ENCODE data around the gene LATS2. TPM values are rescaled to one million over a fixed set of nuclear protein-coding genes. Genes with fewer than 3 reads are reported as not detected.

Gene LATS2
- total RNA-seq, 4 donors from 2014 or later: 3.7 to 9.9 (median 6.5) TPM

DNA sequence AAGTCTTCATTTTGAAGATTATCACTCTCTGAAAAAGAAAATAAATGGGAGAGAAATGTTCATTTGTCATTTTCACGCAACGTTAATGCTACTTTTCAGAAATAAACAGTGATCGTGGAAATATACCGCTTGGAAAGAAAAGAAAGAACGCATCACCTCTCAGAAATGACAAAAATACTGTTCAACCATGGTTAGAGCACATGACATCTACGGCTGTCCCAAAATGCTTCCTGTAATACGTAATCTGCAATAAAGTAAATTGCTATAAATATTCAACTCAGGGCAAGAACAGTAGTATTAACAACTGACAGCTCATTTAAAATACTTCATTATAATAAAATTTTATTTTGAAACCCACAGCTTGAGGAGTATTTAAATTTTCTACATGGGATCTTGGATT is 15.2 kb downstream of the LATS2 start:
- Histone ChIP-seq H3K36me3 (no peaks in the 10 kb centered on the region), H3K9me3 (no peaks in the 10 kb centered on the region), H3K27me3 (no peaks in the 10 kb centered on the region), H3K27ac (no peak overlapping the region), H3K4me1 (peaks cover 0 to 7% (median 0%) of the 10 kb centered on the region in 4 donors), H3K4me3 (no peak overlapping the region)
- TF ChIP-seq, protein P1, sequence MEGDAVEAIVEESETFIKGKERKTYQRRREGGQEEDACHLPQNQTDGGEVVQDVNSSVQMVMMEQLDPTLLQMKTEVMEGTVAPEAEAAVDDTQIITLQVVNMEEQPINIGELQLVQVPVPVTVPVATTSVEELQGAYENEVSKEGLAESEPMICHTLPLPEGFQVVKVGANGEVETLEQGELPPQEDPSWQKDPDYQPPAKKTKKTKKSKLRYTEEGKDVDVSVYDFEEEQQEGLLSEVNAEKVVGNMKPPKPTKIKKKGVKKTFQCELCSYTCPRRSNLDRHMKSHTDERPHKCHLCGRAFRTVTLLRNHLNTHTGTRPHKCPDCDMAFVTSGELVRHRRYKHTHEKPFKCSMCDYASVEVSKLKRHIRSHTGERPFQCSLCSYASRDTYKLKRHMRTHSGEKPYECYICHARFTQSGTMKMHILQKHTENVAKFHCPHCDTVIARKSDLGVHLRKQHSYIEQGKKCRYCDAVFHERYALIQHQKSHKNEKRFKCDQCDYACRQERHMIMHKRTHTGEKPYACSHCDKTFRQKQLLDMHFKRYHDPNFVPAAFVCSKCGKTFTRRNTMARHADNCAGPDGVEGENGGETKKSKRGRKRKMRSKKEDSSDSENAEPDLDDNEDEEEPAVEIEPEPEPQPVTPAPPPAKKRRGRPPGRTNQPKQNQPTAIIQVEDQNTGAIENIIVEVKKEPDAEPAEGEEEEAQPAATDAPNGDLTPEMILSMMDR (IDR thresholded peaks at IDR 0.05): no peak
- no peak for TF ChIP-seq POLR2A (IDR thresholded peaks at IDR 0.05)
- no peak for DNase-seq

DNA sequence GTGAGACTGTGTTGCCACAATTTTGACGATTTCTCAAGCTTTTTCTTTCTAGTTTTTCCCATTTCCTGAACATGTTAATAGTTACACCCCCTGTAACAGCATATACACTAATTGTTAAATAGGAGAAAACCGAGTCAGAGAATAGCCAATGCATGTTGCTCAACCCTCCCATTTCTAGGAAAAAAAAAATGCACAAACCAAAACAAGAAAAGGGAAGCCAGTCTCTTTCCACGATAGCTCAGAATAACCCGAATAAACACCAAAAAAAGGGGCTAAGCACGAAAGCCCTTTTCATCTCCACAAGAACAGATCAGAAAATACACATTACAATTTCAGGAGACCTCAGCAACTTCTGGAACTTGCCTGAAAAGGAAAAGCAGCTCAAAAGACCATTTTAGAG is 16.3 kb downstream of the LATS2 start:
- TF ChIP-seq, protein P1 (IDR thresholded peaks at IDR 0.05): no peak
- no peak for TF ChIP-seq POLR2A (IDR thresholded peaks at IDR 0.05)
- Histone ChIP-seq H3K27me3 (no peaks in the 10 kb centered on the region), H3K9me3 (no peaks in the 10 kb centered on the region), H3K27ac (no peak overlapping the region), H3K4me3 (no peak overlapping the region), H3K4me1 (peaks cover 0 to 11% (median 0%) of the 10 kb centered on the region in 4 donors), H3K36me3 (no peaks in the 10 kb centered on the region)
- no peak for DNase-seq

DNA sequence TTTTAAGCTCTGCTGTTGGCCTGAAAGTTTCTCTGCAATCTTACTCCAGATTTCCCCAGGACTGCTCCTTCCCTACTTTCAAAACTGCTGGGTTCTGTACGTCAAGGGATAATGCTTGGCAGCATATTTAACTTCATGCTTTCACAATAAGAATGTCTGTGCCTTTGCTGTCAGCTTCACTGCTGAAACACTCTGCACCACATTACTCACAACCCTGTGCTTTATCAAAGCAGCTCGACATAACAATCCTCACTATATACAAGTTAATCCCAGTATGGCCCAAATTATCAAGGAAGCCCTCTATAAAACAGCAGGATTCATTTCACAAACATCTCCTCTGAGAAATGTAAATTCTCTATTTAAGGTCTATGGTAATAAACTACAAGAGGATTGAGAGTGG is 17.5 kb downstream of the LATS2 start:
- TF ChIP-seq POLR2A (IDR thresholded peaks at IDR 0.05): no peak
- TF ChIP-seq, protein P1 (IDR thresholded peaks at IDR 0.05): no peak
- H3K9me3 ChIP-seq: no peaks in the 10 kb centered on the region
- no peaks in the 10 kb centered on the region for H3K36me3 ChIP-seq
- peaks cover 0 to 12% (median 0%) of the 10 kb centered on the region in 4 donors for H3K4me1 ChIP-seq
- no peak overlapping the region for H3K4me3 ChIP-seq
- no peak for DNase-seq
- no peak overlapping the region for H3K27ac ChIP-seq
- H3K27me3 ChIP-seq: no peaks in the 10 kb centered on the region

DNA sequence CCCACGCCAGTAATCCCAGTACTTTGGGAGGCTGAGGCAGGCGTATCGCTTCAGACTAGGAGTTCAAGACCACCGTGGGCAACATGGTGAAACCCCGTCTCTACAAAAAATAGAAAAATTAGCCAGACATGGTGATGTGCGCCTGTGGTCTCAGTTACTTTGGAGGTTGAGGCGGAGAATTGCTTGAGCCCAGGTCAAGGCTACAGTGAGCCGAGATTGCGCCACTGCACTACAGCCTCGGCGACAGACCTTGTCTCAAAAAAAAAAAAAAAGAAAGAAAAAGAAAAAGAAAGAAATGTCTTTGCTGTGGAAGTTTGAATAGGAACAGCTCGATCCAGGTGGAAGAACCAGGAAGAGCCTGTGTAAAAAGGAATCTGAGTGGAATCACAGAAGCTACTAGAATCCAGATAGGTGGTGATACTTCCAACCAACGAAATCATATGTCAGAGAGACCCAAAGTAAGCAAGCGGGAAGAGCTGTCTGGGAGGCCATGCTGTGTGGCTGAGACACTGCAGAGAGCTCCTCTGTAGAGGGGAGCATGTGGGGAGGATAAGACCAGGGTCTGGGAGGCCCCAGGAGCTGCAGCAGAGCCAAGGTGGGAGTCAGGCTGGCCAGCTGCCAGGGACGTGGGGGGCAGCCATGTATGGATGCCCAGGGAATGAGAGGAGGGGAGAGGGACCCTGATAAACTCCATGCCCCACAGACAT is 21.1 kb downstream of the LATS2 start:
- Histone ChIP-seq H3K27me3 (no peaks in the 10 kb centered on the region), H3K4me1 (peaks cover 0 to 23% (median 0%) of the 10 kb centered on the region in 4 donors), H3K36me3 (no peaks in the 10 kb centered on the region), H3K4me3 (no peak overlapping the region), H3K27ac (no peak overlapping the region), H3K9me3 (no peaks in the 10 kb centered on the region)
- TF ChIP-seq POLR2A (IDR thresholded peaks at IDR 0.05): no peak
- TF ChIP-seq, protein P1 (IDR thresholded peaks at IDR 0.05): no peak
- peak in 1 of 3 donors; percentile 35 for DNase-seq

DNA sequence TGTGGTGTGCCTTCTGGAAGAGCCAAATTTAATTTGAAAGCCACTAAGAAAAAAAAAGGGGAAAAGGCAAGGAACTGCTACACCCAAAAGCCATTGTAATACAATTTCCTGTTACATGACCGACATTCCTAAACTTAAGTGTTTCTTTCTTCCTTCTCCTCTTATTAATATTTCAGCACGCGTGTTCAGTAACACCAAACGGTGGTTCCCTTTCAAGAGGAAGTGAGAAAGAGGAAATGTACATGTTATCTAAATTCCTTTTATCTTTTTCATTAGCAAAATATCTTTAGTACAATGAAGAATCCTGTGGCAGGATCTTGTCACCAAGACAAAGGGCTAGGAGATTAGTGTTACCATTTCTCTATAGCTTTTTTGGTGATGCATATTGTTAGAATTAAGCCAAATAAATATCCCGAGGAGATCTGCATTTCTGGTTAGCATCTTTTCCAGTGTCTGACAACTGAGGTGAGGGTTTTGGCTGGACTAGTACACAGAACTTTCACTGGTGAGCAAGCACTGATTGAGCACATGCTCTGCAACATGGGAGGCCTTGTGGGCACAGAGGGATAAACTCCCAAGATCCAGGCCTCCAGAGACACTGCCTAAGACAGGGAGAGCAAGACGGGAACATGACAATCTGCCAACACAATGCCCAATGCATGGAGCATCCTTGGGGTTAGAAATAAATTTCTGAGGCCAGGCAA is 22.1 kb downstream of the LATS2 start:
- Histone ChIP-seq H3K27ac (no peak overlapping the region), H3K36me3 (no peaks in the 10 kb centered on the region), H3K4me3 (no peak overlapping the region), H3K9me3 (no peaks in the 10 kb centered on the region), H3K27me3 (no peaks in the 10 kb centered on the region), H3K4me1 (peaks cover 0 to 27% (median 0%) of the 10 kb centered on the region in 4 donors)
- no peak for TF ChIP-seq POLR2A (IDR thresholded peaks at IDR 0.05)
- TF ChIP-seq, protein P1 (IDR thresholded peaks at IDR 0.05): no peak
- DNase-seq: no peak

Measured in Peyer's patch (tissue), 4 donors.